ES-I3 (cell line): ENCODE results near the gene HDDC3.
"Not testable (repeated sequence)": the region's sequence is repeated elsewhere in the genome, so short reads cannot be mapped to it uniquely, and the experiment has no call there.

Source experiments
- H3K36me3 ChIP-seq: 2 replicates; pipeline ENCODE4 v1.6.1; 2013; ENCODE audit warnings: mild to moderate bottlenecking, low read length, control low read depth, moderate library complexity; ENCODE audit not compliant: insufficient read depth
- H3K4me1 ChIP-seq: 2 replicates; pipeline ENCODE4 v1.6.1; 2013; ENCODE audit warnings: mild to moderate bottlenecking, control low read depth, low read length; ENCODE audit not compliant: insufficient read depth
- H3K9ac ChIP-seq: 2 replicates; pipeline ENCODE4 v1.6.1; 2013; ENCODE audit warnings: low read depth, mild to moderate bottlenecking, low read length, moderate library complexity
- H3K9me3 ChIP-seq: 2 replicates; pipeline ENCODE4 v1.6.1; 2013; ENCODE audit warnings: mild to moderate bottlenecking, low read length, moderate library complexity; ENCODE audit not compliant: control insufficient read depth, insufficient read depth

The HDDC3 gene

DNA sequence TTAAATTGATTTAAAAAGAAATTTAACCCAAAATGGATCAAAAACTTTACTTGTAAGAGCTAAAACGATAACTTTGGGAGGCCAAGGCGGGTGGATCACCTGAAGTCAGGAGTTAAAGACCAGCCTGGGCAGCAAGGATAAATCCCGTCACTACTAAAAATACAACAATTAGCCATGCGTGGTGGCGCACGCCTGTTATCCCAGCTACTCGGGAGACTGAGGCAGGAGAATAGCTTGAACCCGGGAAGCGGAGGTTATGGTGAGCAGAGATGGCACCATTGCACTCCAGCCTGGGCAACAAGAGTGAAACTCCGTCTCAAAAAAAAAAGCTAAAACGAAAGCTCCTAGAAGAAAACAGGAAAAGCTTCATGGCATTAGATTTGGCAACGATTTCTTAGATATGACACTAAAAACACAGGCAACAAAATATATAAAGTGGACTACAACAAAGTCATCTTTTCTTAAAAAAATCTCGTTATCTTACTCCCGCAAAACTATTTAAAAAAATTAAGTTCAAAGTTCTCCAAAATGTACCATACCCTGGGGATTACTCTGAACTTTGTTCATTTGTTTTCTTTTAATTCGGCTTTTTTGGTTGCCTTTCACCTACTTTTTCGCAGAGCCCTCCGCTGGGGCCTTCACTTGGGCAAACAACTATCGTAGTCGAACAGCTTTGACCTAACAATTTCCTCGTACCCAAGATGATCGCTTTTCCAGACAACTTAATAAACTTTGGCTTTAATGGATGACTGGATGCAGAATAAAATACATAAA is 2.9 kb downstream of the HDDC3 start:
- H3K36me3 ChIP-seq, result no peaks in the 10 kb centered on the region
- H3K9ac ChIP-seq, result peak overlapping the region; percentile 62; the same call in 1 of the 2 replicates
- H3K4me1 ChIP-seq, result no peaks in the 10 kb centered on the region
- H3K9me3 ChIP-seq, result no peaks in the 10 kb centered on the region

GRCh38 chr15:90928106-90928505 is 4.2 kb downstream of the HDDC3 start:
- H3K9me3 ChIP-seq, H3K9ac ChIP-seq: not testable (repeated sequence)

DNA sequence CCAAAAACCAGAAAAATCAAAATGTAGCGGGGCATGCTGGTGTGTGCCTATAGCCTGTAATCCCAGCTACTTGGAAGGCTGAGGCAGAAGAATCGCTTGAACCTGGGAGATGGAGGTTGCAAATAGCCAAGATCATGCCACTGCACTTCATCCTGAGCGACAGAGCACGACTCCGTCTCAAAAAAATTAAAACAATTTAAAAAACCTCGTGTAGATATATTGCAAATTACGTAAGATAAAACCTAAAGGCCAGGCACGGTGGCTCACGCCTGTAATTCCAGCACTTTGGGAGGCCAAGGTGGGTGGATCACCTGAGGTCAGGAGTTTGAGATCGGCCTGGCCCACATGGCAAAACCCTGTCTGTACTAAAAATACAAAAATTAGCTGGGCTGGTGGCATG is 5.6 kb downstream of the HDDC3 start:
- not testable (repeated sequence) for H3K4me1 ChIP-seq

More at GRCh38 chr15:90928106-90928505, 4.2 kb downstream of the HDDC3 start:
- not testable (repeated sequence) for H3K36me3 ChIP-seq, H3K4me1 ChIP-seq

DNA sequence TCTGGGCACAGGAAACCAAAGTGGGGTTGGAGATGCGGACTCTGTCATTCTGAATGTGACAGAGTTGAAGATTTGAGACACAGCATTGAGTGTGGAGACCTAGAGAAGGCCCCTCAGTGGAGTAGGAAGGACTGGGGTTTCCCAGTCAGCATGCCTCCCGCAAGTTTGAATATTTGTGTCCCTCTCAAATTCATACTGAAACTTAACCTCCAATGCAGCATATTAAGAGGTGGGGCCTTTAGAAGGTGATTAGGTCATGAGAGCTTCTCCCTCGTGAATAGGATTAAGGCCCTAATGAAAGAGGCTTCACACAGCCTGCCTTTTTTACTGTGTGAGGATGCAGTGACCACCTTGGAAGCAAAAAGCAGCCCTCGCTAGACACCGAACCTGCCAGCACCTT is 8.0 kb downstream of the HDDC3 start:
- no peaks in the 10 kb centered on the region for H3K4me1 ChIP-seq
- no peaks in the 10 kb centered on the region for H3K36me3 ChIP-seq
- no peak overlapping the region for H3K9ac ChIP-seq
- no peaks in the 10 kb centered on the region for H3K9me3 ChIP-seq

More for the DNA sequence above, 5.6 kb downstream of the HDDC3 start:
- H3K9ac ChIP-seq, H3K36me3 ChIP-seq, H3K9me3 ChIP-seq: not testable (repeated sequence)

GRCh38 chr15:90922712-90923322 is 9.5 kb downstream of the HDDC3 start:
- H3K4me1 ChIP-seq, H3K9me3 ChIP-seq, H3K9ac ChIP-seq, H3K36me3 ChIP-seq: not testable (repeated sequence)

DNA sequence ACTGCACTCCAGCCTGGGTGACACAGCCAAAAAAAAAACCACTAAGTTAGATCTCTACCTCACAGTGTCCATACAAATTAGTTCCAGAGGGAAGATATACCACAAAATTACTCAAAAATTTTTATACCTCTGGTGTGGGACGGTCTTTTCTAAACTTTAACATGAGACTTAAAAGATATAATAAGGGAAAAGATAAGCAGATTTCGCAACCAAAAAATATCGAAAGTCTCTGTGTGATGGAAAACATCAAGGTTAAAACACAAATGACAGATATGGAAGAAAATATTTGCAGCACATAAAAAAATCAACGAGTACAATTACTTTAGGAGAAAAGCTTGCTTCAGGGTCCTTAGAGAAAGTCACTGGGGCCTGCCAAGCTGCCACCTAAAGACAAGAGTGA is 10.5 kb downstream of the HDDC3 start:
- Histone ChIP-seq H3K36me3 (peaks cover 6% of the 10 kb centered on the region; the same call in 1 of the 2 replicates), H3K9ac (no peak overlapping the region), H3K4me1 (no peaks in the 10 kb centered on the region), H3K9me3 (no peaks in the 10 kb centered on the region)

GRCh38 chr15:90918835-90919234 is 13.5 kb downstream of the HDDC3 start:
- Histone ChIP-seq H3K9ac (no peak overlapping the region), H3K4me1 (peaks cover 9% of the 10 kb centered on the region; the same call in 1 of the 2 replicates), H3K9me3 (no peaks in the 10 kb centered on the region), H3K36me3 (peaks cover 6% of the 10 kb centered on the region; the same call in 1 of the 2 replicates)

GRCh38 chr15:90918034-90918788 is 14.1 kb downstream of the HDDC3 start:
- Histone ChIP-seq H3K4me1 (peaks cover 9% of the 10 kb centered on the region; the same call in 1 of the 2 replicates), H3K9me3 (no peaks in the 10 kb centered on the region), H3K9ac (no peak overlapping the region), H3K36me3 (peaks cover 6% of the 10 kb centered on the region; the same call in 1 of the 2 replicates)

DNA sequence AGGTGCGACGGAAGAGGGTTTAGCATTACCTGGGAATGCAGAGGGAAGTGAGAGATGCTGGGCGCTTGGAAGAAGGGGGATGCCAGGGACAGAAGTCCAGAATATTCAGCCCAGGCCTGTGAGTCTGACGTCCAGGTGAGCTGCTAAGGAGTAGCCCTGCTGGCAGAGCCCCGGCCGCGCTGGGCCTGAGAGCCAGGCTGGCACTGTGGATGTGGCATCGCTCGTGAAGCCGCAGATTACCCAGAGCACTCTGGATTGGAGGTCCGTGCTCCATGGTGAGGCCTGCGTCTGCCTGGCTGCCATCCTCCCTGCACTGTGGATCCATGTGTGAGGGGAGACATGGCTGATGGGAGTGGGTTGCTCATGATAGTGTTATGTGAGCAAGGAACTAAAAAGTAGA is 14.8 kb downstream of the HDDC3 start:
- peaks cover 6% of the 10 kb centered on the region; the same call in 1 of the 2 replicates for H3K36me3 ChIP-seq
- no peak overlapping the region for H3K9ac ChIP-seq
- H3K4me1 ChIP-seq, result peaks cover 9% of the 10 kb centered on the region; the same call in 1 of the 2 replicates
- no peaks in the 10 kb centered on the region for H3K9me3 ChIP-seq

DNA sequence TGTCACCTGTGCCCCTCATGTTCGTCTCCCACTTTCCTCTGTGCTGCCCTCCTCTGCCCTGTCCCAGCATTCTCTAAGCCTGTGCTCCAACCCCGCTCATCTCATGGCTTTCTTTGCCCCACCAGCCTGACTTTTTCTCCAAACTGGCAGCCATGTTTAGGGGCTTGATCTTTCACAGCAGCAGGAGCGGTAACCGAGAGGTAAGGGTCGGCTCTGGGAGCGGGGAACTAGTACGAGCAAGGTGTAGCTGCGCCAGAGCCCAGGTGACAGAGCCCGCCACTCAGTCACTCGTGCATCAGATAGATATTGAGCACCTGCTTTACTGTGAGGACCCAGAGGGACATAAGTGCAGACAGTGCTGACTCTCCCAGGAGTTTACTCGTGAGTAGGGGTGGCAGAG is 15.9 kb downstream of the HDDC3 start:
- Histone ChIP-seq H3K9me3 (no peaks in the 10 kb centered on the region), H3K36me3 (peaks cover 6% of the 10 kb centered on the region; the same call in 1 of the 2 replicates), H3K4me1 (peaks cover 9% of the 10 kb centered on the region; the same call in 1 of the 2 replicates), H3K9ac (no peak overlapping the region)

DNA sequence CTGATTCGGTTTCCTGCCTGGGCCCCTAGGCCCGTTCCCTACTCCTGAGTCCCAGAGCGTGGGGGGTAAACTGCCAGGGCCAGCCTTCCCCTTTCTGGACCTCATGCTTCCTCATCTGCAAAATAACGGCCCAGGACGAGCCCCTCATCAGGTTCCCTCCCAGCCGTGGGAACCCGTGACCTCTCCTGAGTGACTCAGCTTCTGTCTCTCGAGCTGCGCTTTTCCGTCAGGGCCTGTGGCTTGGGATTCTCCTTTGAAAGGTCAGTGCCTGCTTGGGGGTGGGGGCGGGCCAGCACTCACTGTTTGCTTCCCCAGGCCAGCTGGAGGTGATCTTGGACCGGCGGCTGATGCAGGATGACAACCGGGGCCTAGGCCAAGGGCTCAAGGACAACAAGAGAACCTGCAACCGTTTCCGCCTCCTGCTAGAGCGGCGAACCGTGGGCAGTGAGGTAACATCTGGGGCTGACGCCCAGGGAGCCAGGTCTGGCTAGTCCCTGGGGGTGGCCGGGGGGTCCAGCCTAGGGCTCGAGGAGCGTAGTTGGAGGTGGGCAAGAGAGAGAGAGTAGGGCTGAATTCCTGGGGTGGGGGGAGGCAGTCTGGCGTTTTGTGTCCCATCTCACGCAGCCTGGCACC is 16.4 kb downstream of the HDDC3 start:
- H3K4me1 ChIP-seq, result peaks cover 9% of the 10 kb centered on the region; the same call in 1 of the 2 replicates
- H3K36me3 ChIP-seq, result peaks cover 6% of the 10 kb centered on the region; the same call in 1 of the 2 replicates
- no peaks in the 10 kb centered on the region for H3K9me3 ChIP-seq
- H3K9ac ChIP-seq, result no peak overlapping the region

DNA sequence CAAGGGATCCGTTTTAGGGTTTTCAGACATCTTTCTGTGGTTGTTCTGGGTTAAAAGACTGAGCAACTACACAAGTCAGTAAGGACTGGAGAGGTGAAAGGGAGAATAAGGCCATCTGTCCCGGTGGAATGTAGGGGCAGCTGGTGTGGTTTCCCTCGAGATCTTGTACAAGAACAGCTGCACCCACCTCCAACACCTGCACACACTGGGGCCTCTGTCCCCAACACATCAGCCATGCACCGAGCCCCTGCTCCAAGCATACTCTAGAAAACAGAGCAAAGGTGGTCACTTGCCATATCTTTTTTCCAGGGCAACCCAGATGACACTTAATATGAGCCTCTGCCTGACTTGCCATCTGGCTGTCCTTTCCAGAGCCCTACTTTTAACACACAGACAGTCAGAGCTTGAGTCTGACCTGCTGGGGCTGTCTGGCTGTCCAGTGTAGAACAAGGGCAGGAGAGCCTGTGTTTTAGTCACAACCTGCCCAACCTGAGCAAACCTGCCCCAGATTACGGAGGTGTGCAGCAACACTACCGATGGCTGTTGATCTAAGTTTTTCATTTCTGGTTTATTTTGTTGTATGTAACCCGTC is 17.0 kb downstream of the HDDC3 start:
- peaks cover 6% of the 10 kb centered on the region; the same call in 1 of the 2 replicates for H3K36me3 ChIP-seq
- peaks cover 9% of the 10 kb centered on the region; the same call in 1 of the 2 replicates for H3K4me1 ChIP-seq
- no peak overlapping the region for H3K9ac ChIP-seq
- H3K9me3 ChIP-seq, result no peaks in the 10 kb centered on the region

DNA sequence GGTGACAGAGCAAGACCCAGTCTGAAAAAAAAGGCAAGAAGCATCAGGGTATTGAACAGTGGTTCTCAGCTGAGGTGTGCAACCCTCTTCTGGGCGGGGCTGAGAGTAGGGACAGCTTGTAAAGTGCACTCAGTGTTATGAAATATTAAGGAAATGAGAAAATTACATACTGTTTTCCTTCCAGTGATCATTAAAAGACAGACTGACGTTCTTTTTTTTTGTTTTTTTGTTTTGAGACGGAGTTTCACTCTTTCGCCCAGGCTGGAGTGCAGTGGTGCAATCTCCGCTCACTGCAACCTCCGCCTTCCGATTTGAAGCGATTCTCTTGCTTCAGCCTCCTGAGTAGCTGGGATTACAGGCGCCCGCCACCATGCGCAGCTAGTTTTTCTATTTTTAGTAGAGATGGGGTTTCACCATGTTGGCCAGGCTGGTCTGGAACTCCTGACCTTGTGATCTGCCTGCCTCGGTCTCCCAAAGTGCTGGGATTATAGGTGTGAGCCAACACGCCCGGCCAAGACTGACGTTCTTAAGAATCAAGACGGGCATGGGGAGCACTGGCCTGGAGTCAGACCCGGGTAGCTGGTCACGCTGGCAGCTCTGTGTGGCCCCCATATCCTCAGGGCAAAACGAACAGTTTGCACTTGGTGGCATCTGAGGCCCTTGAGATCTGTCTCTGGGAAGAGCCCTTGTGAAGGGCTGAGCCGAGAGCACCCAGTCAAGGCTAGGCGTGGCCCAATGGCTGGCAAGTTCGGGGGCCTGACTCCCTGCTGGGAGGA is 17.9 kb downstream of the HDDC3 start:
- H3K36me3 ChIP-seq, result peaks cover 6% of the 10 kb centered on the region; the same call in 1 of the 2 replicates
- H3K9me3 ChIP-seq, result no peaks in the 10 kb centered on the region
- H3K9ac ChIP-seq, result no peak overlapping the region
- H3K4me1 ChIP-seq, result peaks cover 9% of the 10 kb centered on the region; the same call in 1 of the 2 replicates
